ENCODE data around the gene GLDN. TPM values are rescaled to one million over a fixed set of nuclear protein-coding genes. Genes with fewer than 3 reads are reported as not detected.

Gene GLDN
- total RNA-seq, 1 experiment from 2014 or later = 0.57 TPM

DNA sequence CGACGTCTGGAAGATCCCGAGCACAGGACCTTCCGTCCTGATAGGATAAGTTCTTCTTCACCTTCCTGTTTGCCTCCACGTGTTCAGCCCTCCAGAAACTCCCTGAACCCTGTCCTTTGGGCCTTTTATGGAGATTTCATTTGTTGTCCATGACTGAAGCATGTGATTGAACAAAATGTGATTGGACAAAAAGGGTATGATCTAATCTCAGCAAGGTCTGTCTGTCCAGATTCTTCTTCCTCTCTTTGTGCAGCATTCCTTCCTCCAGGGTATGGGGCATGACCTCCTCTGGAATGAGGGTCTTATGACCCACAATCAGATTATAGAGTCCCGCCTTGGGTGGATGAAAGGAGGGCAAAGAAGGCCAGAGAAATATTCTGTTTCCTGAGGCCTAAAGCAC, 3.0 kb upstream of the GLDN start, which contains the start of gene CYP19A1:
CYP19A1 (minus strand) TSS at position 101 of the 400 bp plus-strand sequence. CDS start 95,684 bp downstream, outside the sequence.
- intact Hi-C loops (cut with micrococcal nuclease; ENCODE audit: unreplicated experiment) (no loop called here), in situ Hi-C loops (cut with HindIII; ENCODE audit: low pct_unique_long_range_greater_than_20kb, low sequenced_read_pairs) (no loop called here)
- ChIA-PET CTCF (no interaction called here), POLR2A (no interaction called here)
- no TSS peak for BruUV-seq (replicated peaks)
- Histone ChIP-seq H3K27me3 (ENCODE audit: control insufficient read depth, insufficient read depth, low read length) (peaks cover 22% of the 10 kb centered on the region), H3K27ac (ENCODE audit: low read length) (no peak within 1 kb of the TSS), H3K36me3 (ENCODE audit: control insufficient read depth, insufficient read depth, low read length) (no peaks in the 10 kb centered on the region), H3K4me1 (ENCODE audit: control insufficient read depth, insufficient read depth, low read length) (no peaks in the 10 kb centered on the region), H3K4me3 (ENCODE audit: low read depth in 2 of 2, low read length in 2 of 2) (no peak within 1 kb of the TSS), H3K9me3 (ENCODE audit: control insufficient read depth, insufficient read depth, low read depth, low read length) (no peaks in the 10 kb centered on the region)
- ATAC-seq (no peak), DNase-seq (ENCODE audit: low read depth, low spot score) (no peak)
- TF ChIP-seq SIN3A (IDR thresholded peaks at IDR 0.05; ENCODE audit: borderline replicate concordance, insufficient read depth, low read depth, low read length) (no peak), TCF7L2 (IDR thresholded peaks at IDR 0.05; ENCODE audit: low read depth, low read length) (no peak)
- TF ChIP-seq, protein P1, sequence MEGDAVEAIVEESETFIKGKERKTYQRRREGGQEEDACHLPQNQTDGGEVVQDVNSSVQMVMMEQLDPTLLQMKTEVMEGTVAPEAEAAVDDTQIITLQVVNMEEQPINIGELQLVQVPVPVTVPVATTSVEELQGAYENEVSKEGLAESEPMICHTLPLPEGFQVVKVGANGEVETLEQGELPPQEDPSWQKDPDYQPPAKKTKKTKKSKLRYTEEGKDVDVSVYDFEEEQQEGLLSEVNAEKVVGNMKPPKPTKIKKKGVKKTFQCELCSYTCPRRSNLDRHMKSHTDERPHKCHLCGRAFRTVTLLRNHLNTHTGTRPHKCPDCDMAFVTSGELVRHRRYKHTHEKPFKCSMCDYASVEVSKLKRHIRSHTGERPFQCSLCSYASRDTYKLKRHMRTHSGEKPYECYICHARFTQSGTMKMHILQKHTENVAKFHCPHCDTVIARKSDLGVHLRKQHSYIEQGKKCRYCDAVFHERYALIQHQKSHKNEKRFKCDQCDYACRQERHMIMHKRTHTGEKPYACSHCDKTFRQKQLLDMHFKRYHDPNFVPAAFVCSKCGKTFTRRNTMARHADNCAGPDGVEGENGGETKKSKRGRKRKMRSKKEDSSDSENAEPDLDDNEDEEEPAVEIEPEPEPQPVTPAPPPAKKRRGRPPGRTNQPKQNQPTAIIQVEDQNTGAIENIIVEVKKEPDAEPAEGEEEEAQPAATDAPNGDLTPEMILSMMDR (IDR thresholded peaks at IDR 0.05) = no peak
- TF ChIP-seq, protein P2, sequence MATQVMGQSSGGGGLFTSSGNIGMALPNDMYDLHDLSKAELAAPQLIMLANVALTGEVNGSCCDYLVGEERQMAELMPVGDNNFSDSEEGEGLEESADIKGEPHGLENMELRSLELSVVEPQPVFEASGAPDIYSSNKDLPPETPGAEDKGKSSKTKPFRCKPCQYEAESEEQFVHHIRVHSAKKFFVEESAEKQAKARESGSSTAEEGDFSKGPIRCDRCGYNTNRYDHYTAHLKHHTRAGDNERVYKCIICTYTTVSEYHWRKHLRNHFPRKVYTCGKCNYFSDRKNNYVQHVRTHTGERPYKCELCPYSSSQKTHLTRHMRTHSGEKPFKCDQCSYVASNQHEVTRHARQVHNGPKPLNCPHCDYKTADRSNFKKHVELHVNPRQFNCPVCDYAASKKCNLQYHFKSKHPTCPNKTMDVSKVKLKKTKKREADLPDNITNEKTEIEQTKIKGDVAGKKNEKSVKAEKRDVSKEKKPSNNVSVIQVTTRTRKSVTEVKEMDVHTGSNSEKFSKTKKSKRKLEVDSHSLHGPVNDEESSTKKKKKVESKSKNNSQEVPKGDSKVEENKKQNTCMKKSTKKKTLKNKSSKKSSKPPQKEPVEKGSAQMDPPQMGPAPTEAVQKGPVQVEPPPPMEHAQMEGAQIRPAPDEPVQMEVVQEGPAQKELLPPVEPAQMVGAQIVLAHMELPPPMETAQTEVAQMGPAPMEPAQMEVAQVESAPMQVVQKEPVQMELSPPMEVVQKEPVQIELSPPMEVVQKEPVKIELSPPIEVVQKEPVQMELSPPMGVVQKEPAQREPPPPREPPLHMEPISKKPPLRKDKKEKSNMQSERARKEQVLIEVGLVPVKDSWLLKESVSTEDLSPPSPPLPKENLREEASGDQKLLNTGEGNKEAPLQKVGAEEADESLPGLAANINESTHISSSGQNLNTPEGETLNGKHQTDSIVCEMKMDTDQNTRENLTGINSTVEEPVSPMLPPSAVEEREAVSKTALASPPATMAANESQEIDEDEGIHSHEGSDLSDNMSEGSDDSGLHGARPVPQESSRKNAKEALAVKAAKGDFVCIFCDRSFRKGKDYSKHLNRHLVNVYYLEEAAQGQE (IDR thresholded peaks at IDR 0.05; ENCODE audit: insufficient read depth in 1 of 2, low read depth in 2 of 2, low read length in 1 of 2) = no peak

DNA sequence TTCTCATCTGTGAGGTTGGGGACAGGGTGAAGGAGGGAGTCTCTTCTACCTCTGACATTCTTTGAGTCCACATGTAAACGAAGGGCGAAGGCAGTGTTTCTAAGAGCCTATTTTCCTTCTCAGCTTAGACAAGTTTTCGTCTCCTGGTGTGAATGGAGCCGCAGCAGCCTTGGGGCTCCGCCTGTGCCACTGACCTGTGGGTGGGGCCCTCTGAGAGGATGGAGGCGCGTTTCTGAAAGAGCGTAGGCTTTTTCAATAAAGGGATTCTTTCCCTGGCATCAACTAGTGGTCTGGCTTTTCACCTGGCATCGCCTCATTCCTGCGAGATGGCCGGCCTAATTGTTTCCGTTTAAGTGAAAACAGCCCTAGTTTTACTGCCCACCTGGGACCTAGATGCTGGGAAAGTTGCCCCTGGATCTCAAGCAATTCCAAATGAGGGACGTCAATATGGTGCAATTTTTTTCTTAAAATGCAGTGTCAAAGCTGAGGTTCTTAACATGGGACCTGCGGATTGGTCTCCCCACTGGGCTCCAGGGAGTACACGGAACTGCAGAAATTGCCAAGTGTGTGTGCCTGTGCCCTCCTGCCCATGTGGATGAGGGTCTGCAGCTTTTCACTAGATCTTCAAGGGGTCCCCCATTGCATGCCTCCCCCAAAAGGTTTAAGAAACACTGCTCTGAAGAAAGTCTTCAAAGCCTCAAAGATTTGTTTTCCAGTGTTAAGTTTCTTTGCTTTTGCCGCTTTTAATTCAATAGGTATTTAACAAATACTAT, 958 bp downstream of the GLDN start:
- peak; percentile 50; the same call in 1 of the 2 replicates for ATAC-seq
- in situ Hi-C loops (cut with HindIII; ENCODE audit: low pct_unique_long_range_greater_than_20kb, low sequenced_read_pairs) = no loop called here
- BruUV-seq (replicated peaks) = no TSS peak
- ChIA-PET CTCF (interaction anchor here (0.6 kb wide), 1 partner anchor 12 kb away, joined by 3 read pairs; no protein-coding TSS in a partner anchor), POLR2A (no interaction called here)
- intact Hi-C loops (cut with micrococcal nuclease; ENCODE audit: unreplicated experiment) = no loop called here
- H3K27me3 ChIP-seq (ENCODE audit: control insufficient read depth, insufficient read depth, low read length) = peaks cover 21% of the 10 kb centered on the region
- TF ChIP-seq SIN3A (IDR thresholded peaks at IDR 0.05; ENCODE audit: borderline replicate concordance, insufficient read depth, low read depth, low read length) (no peak), POLR2AphosphoS5 (IDR thresholded peaks at IDR 0.05; ENCODE audit: low read depth, low read length) (no peak), TCF7L2 (IDR thresholded peaks at IDR 0.05; ENCODE audit: low read depth, low read length) (no peak)
- TF ChIP-seq, protein P1 (IDR thresholded peaks at IDR 0.05) = no peak
- TF ChIP-seq, protein P2 (IDR thresholded peaks at IDR 0.05; ENCODE audit: insufficient read depth in 1 of 2, low read depth in 2 of 2, low read length in 1 of 2) = no peak
- no peak overlapping the region for H3K27ac ChIP-seq (ENCODE audit: low read length)
- no peaks in the 10 kb centered on the region for H3K9me3 ChIP-seq (ENCODE audit: control insufficient read depth, insufficient read depth, low read depth, low read length)
- H3K4me3 ChIP-seq (ENCODE audit: low read depth in 2 of 2, low read length in 2 of 2) = peak overlapping the region; percentile 30 to 31
- H3K36me3 ChIP-seq (ENCODE audit: control insufficient read depth, insufficient read depth, low read length) = no peaks in the 10 kb centered on the region
- DNase-seq (ENCODE audit: low read depth, low spot score) = no peak
- H3K4me1 ChIP-seq (ENCODE audit: control insufficient read depth, insufficient read depth, low read length) = no peaks in the 10 kb centered on the region
